Astrocyte (in vitro differentiated cells and primary cell): ENCODE results near the gene CIT. TPM values are rescaled to one million over a fixed set of nuclear protein-coding genes. Genes with fewer than 3 reads are reported as not detected.

ENCODE experiments used
- DNase-seq: peaks from one replicate; pipeline ENCODE4 v3.0.0-alpha.2; 2010; ENCODE audit warnings: low read depth
- FAIRE-seq: peaks from 2 replicates; lab custom pipeline; 2011; peaks lifted over from hg19 to GRCh38; lab: Jason Lieb, UNC
- H2AFZ ChIP-seq: 2 replicates; pipeline ENCODE4 v1.6.0; 2012; ENCODE audit warnings: low read depth, low read length, inconsistent platforms
- H3K27ac ChIP-seq: 2 replicates; pipeline ENCODE4 v1.5.1; 2011; ENCODE audit warnings: low read depth, low read length, inconsistent platforms
- H3K27me3 ChIP-seq: 2 replicates; pipeline ENCODE4 v1.6.0; 2011; ENCODE audit warnings: low read length, inconsistent platforms; ENCODE audit not compliant: insufficient read depth
- H3K36me3 ChIP-seq: 2 replicates; pipeline ENCODE4 v1.5.1; 2011; ENCODE audit warnings: low read length, inconsistent platforms; ENCODE audit not compliant: insufficient read depth
- H3K4me1 ChIP-seq: 2 replicates; pipeline ENCODE4 v1.5.1; 2011; ENCODE audit warnings: low read length, inconsistent platforms; ENCODE audit not compliant: insufficient read depth
- H3K4me2 ChIP-seq: 2 replicates; pipeline ENCODE4 v1.6.0; 2012; ENCODE audit warnings: low read length, inconsistent platforms
- H3K4me3 ChIP-seq: 2 replicates; pipeline ENCODE4 v1.5.1; 2011; ENCODE audit warnings: low read depth, mild to moderate bottlenecking, low read length, inconsistent platforms; ENCODE audit not compliant: insufficient read depth
- H3K79me2 ChIP-seq: 2 replicates; pipeline ENCODE4 v1.6.0; 2012; ENCODE audit warnings: mild to moderate bottlenecking, low read length, inconsistent platforms; ENCODE audit not compliant: insufficient read depth
- H3K9ac ChIP-seq: 2 replicates; pipeline ENCODE4 v1.6.0; 2012; ENCODE audit warnings: mild to moderate bottlenecking, low read length, inconsistent platforms
- H3K9me3 ChIP-seq: 2 replicates; pipeline ENCODE4 v1.5.1; 2012; ENCODE audit warnings: low read depth, mild to moderate bottlenecking, low read length, inconsistent platforms; ENCODE audit not compliant: insufficient read depth
- H4K20me1 ChIP-seq: 2 replicates; pipeline ENCODE4 v1.6.0; 2012; ENCODE audit warnings: low read length, inconsistent platforms; ENCODE audit not compliant: insufficient read depth
- H3K27ac Mint-ChIP-seq: one replicate; pipeline ENCODE4 v1.8.0; 2021; ENCODE audit warnings: mild to moderate bottlenecking, mixed read lengths; ENCODE audit not compliant: unreplicated experiment
- H3K27me3 Mint-ChIP-seq: one replicate; pipeline ENCODE4 v1.8.0; 2021; ENCODE audit warnings: low read depth, mixed read lengths; ENCODE audit not compliant: unreplicated experiment
- H3K36me3 Mint-ChIP-seq: one replicate; pipeline ENCODE4 v1.8.0; 2021; ENCODE audit warnings: low read depth, mixed read lengths; ENCODE audit not compliant: unreplicated experiment
- H3K4me1 Mint-ChIP-seq: one replicate; pipeline ENCODE4 v1.8.0; 2021; ENCODE audit warnings: low read depth, mixed read lengths; ENCODE audit not compliant: unreplicated experiment
- H3K4me3 Mint-ChIP-seq: one replicate; pipeline ENCODE4 v1.8.0; 2021; ENCODE audit warnings: mild to moderate bottlenecking, moderate library complexity, mixed read lengths; ENCODE audit not compliant: unreplicated experiment
- H3K9me3 Mint-ChIP-seq: one replicate; pipeline ENCODE4 v1.8.0; 2021; ENCODE audit warnings: mild to moderate bottlenecking, mixed read lengths; ENCODE audit not compliant: unreplicated experiment
- EZH2 ChIP-seq: IDR thresholded peaks from 2 replicates; pipeline ENCODE4 v1.6.1; 2012; ENCODE audit warnings: mild to moderate bottlenecking, low read length, inconsistent platforms; ENCODE audit not compliant: insufficient read depth
- total RNA-seq: library from RNA; stranded (reverse); gene quantifications from 2 replicates; pipeline ENCODE4 v1.2.1, GENCODE V29; 2021
- TF ChIP-seq, protein P1 (sequence below): IDR thresholded peaks from 2 replicates; pipeline ENCODE4 v1.5.1; 2011; ENCODE audit warnings: low read depth, mild to moderate bottlenecking, inconsistent platforms, low read length, moderate library complexity; ENCODE audit not compliant: insufficient read depth

The CIT gene
- total RNA-seq, 1 donor from 2014 or later, result 4.5 TPM

GRCh38 chr12:119783787-119784186, 93.3 kb downstream of the CIT start:
- H3K27ac Mint-ChIP-seq, result no peak overlapping the region

GRCh38 chr12:119781804-119782203, 95.3 kb downstream of the CIT start:
- no peak overlapping the region for H3K4me3 Mint-ChIP-seq
- H3K27me3 ChIP-seq, result no peaks in the 10 kb centered on the region
- no peak overlapping the region for H3K4me2 ChIP-seq
- peaks cover 7% of the 10 kb centered on the region for H3K36me3 ChIP-seq
- FAIRE-seq (no peak), DNase-seq (no peak)
- peaks cover 4% of the 10 kb centered on the region for H3K36me3 Mint-ChIP-seq
- no peak overlapping the region for H3K27ac Mint-ChIP-seq
- no peaks in the 10 kb centered on the region for H3K79me2 ChIP-seq
- H3K9me3 ChIP-seq, result no peaks in the 10 kb centered on the region
- no peak for TF ChIP-seq EZH2
- TF ChIP-seq, protein P1, sequence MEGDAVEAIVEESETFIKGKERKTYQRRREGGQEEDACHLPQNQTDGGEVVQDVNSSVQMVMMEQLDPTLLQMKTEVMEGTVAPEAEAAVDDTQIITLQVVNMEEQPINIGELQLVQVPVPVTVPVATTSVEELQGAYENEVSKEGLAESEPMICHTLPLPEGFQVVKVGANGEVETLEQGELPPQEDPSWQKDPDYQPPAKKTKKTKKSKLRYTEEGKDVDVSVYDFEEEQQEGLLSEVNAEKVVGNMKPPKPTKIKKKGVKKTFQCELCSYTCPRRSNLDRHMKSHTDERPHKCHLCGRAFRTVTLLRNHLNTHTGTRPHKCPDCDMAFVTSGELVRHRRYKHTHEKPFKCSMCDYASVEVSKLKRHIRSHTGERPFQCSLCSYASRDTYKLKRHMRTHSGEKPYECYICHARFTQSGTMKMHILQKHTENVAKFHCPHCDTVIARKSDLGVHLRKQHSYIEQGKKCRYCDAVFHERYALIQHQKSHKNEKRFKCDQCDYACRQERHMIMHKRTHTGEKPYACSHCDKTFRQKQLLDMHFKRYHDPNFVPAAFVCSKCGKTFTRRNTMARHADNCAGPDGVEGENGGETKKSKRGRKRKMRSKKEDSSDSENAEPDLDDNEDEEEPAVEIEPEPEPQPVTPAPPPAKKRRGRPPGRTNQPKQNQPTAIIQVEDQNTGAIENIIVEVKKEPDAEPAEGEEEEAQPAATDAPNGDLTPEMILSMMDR, result no peak
- no peaks in the 10 kb centered on the region for H4K20me1 ChIP-seq
- no peak overlapping the region for H3K9ac ChIP-seq
- H3K4me3 ChIP-seq, result no peak overlapping the region
- H3K27ac ChIP-seq, result no peak overlapping the region
- H3K9me3 Mint-ChIP-seq, result peaks cover 7% of the 10 kb centered on the region
- H3K4me1 ChIP-seq, result no peaks in the 10 kb centered on the region
- H3K4me1 Mint-ChIP-seq, result no peaks in the 10 kb centered on the region
- no peaks in the 10 kb centered on the region for H3K27me3 Mint-ChIP-seq
- no peak overlapping the region for H2AFZ ChIP-seq

More at GRCh38 chr12:119783787-119784186, 93.3 kb downstream of the CIT start:
- TF ChIP-seq EZH2, result no peak
- TF ChIP-seq, protein P1, result no peak
- Histone ChIP-seq H3K9ac (no peak overlapping the region), H3K27me3 (no peaks in the 10 kb centered on the region), H3K36me3 (peaks cover 9% of the 10 kb centered on the region), H3K79me2 (peaks cover 5% of the 10 kb centered on the region), H3K27ac (no peak overlapping the region), H3K4me2 (no peak overlapping the region), H4K20me1 (no peaks in the 10 kb centered on the region), H2AFZ (no peak overlapping the region), H3K9me3 (no peaks in the 10 kb centered on the region), H3K4me1 (no peaks in the 10 kb centered on the region), H3K4me3 (no peak overlapping the region)
- Mint-ChIP-seq H3K4me3 (no peak overlapping the region), H3K36me3 (peaks cover 4% of the 10 kb centered on the region), H3K9me3 (peaks cover 7% of the 10 kb centered on the region), H3K27me3 (no peaks in the 10 kb centered on the region), H3K4me1 (no peaks in the 10 kb centered on the region)
- DNase-seq (no peak), FAIRE-seq (no peak)

GRCh38 chr12:119780786-119781434, 96.2 kb downstream of the CIT start:
- Histone ChIP-seq H3K79me2 (no peaks in the 10 kb centered on the region), H3K27ac (no peak overlapping the region), H3K4me1 (no peaks in the 10 kb centered on the region), H3K4me2 (peak overlapping the region; percentile 57), H3K9ac (no peak overlapping the region), H4K20me1 (no peaks in the 10 kb centered on the region), H2AFZ (no peak overlapping the region), H3K9me3 (no peaks in the 10 kb centered on the region), H3K4me3 (no peak overlapping the region), H3K36me3 (peaks cover 12% of the 10 kb centered on the region), H3K27me3 (no peaks in the 10 kb centered on the region)
- FAIRE-seq (no peak), DNase-seq (peak; percentile 26)
- TF ChIP-seq EZH2, result no peak
- TF ChIP-seq, protein P1, result peak; percentile 91
- Mint-ChIP-seq H3K4me1 (no peaks in the 10 kb centered on the region), H3K36me3 (peaks cover 2% of the 10 kb centered on the region), H3K9me3 (peaks cover 2% of the 10 kb centered on the region), H3K4me3 (no peak overlapping the region), H3K27ac (no peak overlapping the region), H3K27me3 (no peaks in the 10 kb centered on the region)
